GM21825 (cell line): ENCODE measurements around the gene CCDC175.

Experiments
- ATAC-seq: cut with Tn5 transposase; IDR thresholded peaks from one replicate; pipeline ENCODE4 v1.9.1; 2021; ENCODE audit warnings: mild to moderate bottlenecking, moderate library complexity; ENCODE audit not compliant: unreplicated experiment

CCDC175 gene

GRCh38 chr14:59483363-59483762 is 93.2 kb downstream of the CCDC175 start:
- ATAC-seq: no peak

GRCh38 chr14:59482541-59483331 is 93.9 kb downstream of the CCDC175 start:
- ATAC-seq: no peak

GRCh38 chr14:59481871-59482540 is 94.6 kb downstream of the CCDC175 start:
- no peak for ATAC-seq

DNA sequence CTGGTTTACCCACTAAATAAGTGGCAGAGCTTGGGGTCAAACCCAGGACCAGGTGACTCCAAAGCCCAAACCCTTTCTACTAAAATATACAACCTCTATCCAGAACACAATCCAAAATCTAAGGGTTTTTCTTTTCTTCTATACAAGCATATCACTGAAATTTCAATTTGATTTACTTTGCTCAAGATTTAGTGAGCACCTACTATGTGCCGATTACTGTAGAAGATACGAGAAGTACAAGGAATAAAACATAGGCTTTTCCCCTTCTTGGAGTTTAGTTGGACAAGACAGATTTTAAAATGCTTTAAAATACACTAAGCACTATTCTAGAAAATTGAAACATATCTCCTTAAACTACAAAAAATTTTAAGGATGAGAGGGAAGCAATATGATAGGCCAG is 95.2 kb downstream of the CCDC175 start:
- ATAC-seq: no peak

GRCh38 chr14:59480166-59480565 is 96.4 kb downstream of the CCDC175 start:
- no peak for ATAC-seq

- ATAC-seq: no peak
Observed at GRCh38 chr14:59478540-59478939, 98.1 kb downstream of the CCDC175 start.

DNA sequence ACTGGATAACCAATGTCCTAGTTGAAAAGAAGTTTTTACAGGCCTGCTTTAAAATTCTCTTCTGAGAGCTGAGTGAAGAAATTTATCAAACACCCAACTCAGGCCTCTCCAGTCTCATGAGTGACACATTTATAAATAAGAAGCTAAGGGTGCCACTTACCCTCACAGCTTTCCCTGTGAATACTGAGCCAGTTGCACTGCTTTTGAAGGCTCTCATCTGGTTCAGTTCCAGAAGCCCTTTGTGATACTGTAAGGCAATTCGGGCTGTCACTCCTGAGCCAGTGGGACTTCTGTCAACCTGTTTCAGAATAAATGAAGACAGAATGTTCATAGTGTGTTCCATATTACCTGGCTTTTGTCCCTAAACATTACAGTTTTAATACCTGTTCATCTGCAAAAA is 100.9 kb downstream of the CCDC175 start:
- no peak for ATAC-seq

DNA sequence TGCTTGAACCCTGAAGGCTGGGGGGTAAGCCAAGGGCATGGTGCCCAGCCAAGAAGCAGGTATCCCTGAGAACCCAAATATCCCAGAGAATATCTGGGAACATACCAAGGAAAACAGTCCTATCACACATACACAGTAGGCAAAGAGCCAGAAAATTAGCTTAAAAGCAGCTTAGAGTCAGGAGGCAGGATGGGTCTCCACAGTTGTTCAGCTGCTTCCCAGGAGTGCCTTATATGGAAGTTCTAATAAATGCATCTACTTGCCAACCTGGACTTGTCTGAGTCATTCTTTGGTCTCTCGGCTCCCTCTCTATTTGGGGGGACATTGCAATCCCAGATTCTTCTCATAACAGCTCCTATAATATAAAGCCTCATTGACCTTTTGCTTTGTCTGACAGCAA is 102.4 kb downstream of the CCDC175 start:
- ATAC-seq: no peak

DNA sequence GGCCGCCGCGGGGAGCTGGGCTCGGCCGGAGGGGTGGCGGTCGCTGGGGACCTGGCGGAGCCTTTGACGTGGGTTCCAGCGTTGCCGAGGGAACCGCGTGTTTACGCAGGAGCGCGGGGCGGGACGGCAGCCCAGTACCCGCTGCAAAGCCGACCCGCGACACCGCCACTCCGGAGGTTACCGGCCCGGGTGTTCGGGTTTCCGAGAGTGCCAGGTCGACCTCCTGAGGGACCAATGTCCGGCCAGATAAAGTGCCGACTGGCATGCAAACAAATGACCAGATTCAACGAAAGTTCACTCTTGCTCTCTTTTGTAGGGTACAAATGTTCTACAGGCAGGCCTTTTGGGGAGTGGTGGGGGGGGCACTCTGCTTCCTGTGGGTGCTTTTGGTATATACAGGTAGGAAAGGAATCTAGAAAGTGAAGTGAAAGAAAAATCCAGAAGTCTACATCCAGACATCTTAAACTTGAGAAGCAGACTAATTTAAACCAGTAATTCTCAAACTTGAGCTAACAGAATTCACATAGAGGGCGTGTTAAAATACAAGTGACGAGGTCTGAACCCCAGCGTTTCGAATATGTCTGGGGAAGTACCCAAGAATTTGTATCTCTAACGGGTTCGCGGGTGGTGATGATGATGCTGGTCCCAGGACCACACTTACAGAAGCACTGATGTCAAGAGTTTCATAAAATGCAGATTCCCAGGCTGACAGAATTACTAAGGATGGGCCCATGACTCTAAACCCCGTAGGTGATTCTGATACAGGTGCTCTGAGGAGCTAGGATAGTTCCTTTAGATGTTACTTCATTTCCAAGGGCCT is 111.1 kb downstream of the CCDC175 start, which contains the start of gene GPR135:
Gene GPR135 (minus strand): TSS at position 65 of the 820 bp plus-strand sequence. CDS start 154 bp downstream, outside the sequence.
- peak; percentile 23 for ATAC-seq

DNA sequence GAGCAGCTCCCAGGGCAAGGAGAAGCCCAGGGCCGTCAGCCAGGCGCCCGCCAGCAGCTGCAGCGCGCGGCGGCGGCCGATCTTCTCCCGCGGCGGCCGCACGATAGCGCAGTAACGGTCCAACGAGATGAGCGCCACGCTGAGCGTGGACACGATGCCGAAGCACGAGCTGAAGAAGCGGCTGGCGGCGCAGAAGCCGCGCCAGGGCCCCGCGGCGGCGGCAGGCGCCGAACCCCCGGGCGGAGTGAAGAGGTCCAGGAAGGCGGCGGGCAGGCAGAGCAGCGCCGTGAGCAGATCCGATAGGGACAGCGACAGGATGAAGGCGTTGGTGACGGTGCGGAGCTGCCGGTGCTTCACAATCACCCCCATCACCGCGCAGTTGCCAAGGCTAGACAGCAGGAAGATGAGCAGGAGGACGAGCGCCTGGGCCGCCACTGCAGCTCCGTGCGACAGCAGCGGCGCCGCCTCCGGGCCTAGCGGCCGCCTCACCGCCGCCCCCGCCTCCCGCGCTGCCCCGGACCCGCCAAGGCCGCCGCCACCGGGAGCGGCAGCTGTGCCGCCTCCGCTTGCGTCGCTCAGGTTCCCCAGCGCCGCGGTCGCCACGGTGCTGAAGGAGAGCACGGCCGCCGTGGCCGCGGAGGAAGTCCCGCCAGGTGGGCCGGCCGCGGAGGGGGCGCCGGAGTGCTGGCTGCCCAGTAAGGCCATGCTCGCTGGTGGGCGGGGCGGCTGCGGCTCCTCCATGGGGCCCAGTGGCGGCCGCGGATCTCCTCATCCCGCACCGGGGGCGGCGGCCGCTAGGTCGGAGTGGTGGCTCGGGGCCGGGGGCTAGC is 111.9 kb downstream of the CCDC175 start:
- ATAC-seq: peak; percentile 76

DNA sequence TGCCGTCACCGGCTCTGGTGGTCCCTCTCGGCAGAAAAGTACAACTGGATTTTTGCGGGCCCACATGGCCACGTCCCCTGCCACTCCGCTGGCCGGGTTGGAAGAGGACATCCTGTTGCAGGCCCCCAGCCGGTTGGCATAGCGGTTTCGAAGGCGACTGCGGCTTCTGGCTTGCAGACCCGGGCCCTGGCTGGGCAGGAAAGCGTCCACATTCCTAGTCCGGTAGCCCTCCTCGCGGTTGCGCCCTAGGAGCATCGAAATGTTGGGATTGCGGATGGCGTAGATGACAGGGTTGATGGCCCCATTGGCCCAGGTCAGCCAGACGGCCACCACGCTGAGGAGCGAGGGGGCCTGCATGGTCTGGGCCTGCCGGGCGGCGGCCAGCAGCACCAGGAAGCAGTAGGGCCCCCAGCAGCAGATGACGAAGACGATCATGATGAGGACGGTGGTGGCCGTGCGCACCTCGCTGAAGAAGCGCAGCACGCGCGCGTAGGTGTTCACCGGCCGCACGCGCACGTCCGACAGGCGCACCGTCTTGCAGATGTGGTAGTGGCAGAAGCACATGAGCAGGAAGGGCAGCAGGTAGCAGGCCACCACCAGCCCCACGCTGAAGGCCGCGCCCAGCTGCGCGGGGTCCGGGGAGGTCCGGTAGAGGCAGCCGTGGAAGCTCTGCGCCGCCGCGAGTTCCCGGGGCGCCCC is 112.7 kb downstream of the CCDC175 start:
- peak; percentile 26 for ATAC-seq

DNA sequence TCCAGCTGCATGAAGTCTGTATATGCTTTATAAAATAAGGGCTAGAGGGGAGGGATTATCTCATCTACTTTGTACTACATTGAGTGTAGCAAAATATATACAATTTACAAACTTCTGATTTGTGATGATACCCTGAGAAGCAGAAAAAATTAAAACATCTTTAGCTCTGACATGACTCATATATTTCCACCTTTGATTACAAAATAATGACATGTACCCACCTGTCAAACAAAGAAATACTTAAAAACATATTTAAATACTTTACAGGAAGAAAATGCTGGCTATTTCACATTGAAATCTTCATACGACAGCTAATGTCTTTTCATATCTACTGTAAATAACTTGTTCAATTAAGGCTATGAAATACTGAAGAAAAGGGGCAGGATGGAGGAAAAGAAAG is 114.7 kb downstream of the CCDC175 start:
- no peak for ATAC-seq

GRCh38 chr14:59460378-59460777 is 116.2 kb downstream of the CCDC175 start:
- no peak for ATAC-seq

GRCh38 chr14:59458486-59458885 is 118.1 kb downstream of the CCDC175 start:
- no peak for ATAC-seq

- ATAC-seq: no peak
Observed at GRCh38 chr14:59455411-59455810, 121.2 kb downstream of the CCDC175 start.
